ENCODE data around the gene SYT15.
"Not testable (repeated sequence)": the region's sequence is repeated elsewhere in the genome, so short reads cannot be mapped to it uniquely, and the experiment has no call there.

SYT15 gene

GRCh38 chr10:46557319-46558121 lies 21.4 kb upstream of the SYT15 start:
- peak; percentile 1 for DNase-seq

GRCh38 chr10:46558122-46558391 lies 20.9 kb upstream of the SYT15 start:
- no peak for DNase-seq

GRCh38 chr10:46558392-46559185 lies 20.3 kb upstream of the SYT15 start:
- DNase-seq: peak; percentile 1

DNA sequence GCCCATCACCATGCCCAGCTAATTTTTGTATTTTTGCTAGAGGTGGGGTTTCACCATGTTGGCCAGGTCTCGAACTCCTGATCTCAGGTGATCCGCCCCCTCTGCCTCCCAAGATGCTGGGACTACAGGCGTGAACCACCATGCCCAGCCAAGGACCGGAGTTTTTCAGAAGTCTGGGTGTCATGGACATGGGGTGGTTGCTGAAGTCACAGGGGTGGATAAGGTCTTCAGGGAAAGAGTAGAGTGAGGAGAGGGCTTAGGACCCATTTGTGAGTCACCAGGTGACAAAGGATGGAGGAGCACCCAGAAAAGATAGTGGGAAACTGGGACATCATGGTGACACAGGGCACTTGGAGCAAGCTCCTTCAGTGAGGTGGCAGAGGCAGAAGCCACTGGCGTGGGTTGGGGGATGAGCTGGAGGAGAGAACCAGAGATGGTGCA lies 19.7 kb upstream of the SYT15 start:
- no peak for DNase-seq

DNA sequence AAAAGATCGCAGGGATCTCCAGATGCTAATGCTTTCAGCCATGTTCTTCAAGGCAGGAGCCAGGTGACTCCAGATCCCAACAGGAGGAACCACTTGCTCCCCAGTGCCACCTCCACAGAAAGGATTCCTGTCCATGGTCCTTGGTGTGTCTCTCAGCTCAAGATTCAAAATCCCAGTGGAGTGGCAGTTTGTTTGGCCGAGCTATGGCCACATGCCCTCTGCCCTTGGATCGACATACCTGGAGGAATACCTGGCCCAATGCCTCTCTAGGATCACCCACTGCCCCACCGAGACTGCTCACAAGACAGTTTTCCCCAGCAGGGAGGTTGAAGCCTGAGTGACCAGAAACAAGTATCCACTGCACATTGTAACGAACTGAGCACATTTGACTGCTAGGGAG lies 18.5 kb upstream of the SYT15 start:
- peak; percentile 1 for DNase-seq

- DNase-seq: no peak
Measured at GRCh38 chr10:46560952-46561351, 18.0 kb upstream of the SYT15 start.

- peak; percentile 48 for DNase-seq
Measured at GRCh38 chr10:46565591-46566332, 13.2 kb upstream of the SYT15 start.

DNA sequence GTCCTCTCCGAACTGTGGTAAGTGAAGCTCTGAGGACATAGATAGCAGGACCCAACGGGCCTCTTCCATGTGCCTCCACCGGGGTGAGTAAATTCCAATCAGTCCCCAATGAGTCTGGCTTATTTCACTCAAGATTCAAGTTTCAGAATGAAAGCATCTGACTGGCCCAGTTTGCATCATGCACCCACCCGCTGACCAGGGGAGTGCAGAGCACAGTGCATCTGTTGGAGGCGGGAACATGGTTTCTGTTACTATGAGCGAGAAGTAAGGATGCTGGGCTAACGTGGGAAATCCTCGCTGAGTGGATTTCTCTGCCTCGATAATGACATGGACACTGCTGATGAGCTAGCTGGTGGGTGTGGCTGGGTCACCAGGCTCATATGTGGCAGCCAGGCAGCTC lies 11.8 kb upstream of the SYT15 start:
- DNase-seq: not testable (repeated sequence)

DNA sequence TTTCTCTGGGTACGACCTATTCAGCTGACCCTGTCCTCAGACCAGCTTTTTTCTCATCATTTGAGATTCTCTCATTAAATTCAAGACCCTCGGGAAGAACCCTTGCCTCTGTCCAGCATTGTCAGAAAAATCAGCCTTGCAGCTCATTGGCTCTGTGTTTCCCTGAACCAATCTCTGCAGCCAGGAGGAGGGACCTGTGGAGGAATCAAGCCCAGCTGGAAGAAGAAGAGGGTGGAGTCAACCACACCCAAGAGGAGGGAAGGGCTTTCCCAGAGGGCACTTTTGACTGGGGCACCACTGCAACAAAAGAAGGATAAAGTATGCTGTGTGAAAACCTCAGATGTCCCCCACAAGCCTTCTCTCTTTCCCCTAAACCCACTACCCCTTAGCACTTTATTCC lies 8.3 kb upstream of the SYT15 start:
- not testable (repeated sequence) for DNase-seq

- DNase-seq: not testable (repeated sequence)
Measured at GRCh38 chr10:46572765-46573164, 6.2 kb upstream of the SYT15 start.

DNA sequence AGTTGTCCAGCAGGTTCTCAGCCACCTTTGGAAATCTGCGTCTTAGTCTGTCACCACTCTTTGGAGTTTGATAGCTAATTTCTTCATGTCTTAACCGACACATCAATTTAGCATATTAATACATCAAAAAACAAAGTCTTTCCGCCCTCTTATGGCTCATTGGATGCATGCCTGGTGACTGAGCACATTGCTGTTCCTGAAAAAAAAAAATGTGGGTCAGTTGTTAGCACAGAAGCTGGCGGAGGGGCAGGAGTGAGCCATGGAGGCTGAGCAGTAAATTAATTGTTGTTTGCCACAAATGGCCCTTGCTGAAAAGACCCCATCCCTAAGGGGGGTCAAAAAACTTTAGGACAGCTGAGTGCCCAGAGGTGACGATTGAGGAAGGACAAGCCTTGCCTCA lies 5.6 kb upstream of the SYT15 start:
- not testable (repeated sequence) for DNase-seq

GRCh38 chr10:46573884-46574283 lies 5.0 kb upstream of the SYT15 start:
- DNase-seq: not testable (repeated sequence)

- not testable (repeated sequence) for DNase-seq
Measured at GRCh38 chr10:46577624-46578473, 1.1 kb upstream of the SYT15 start.

GRCh38 chr10:46579378-46579777 lies 450 bp downstream of the SYT15 start:
- DNase-seq: not testable (repeated sequence)

- DNase-seq: not testable (repeated sequence)
Measured at GRCh38 chr10:46581997-46582396, 3.1 kb downstream of the SYT15 start.

DNA sequence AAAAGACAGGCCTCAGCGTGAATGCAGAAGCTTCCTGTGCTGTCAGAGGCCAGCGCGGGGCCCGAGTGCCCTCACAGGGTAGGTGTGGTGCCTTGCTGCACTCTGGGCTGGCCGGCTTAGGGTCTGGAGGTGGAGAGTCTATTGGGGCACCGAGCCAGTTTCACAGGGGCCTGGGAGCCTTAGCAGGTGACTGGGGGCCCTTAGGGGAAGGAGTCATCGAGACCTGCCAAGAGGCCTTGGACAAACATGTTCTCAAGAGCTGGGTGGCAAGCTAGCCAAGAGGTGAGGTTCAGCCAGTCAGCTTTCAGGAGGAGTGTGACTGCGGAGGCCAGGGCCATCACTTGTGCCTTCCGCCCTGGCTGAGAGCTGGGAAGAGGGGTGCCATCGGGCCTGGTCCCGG lies 3.6 kb downstream of the SYT15 start:
- not testable (repeated sequence) for DNase-seq

- DNase-seq: not testable (repeated sequence)
Measured at GRCh38 chr10:46584196-46584595, 5.3 kb downstream of the SYT15 start.

- DNase-seq: not testable (repeated sequence)
Measured at GRCh38 chr10:46585246-46585645, 6.3 kb downstream of the SYT15 start.

DNA sequence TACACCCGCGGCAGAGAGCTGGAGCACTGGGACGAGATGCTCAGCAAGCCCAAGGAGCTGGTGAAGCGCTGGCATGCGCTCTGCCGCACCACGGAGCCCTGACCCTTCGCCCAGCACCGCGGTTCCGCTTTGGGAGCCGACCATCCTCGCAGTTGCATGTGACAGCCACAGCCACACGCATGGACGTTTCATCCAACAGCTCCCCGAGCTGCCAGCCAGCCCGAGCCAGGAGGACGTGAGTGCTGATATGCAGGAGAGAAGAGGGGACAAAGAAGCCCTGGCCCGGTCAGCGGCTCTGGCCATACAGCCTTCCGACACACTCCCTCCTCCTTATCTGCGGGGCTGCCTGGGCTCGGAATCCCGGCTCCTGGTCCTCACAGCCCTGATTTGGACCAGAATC lies 8.6 kb downstream of the SYT15 start:
- DNase-seq: not testable (repeated sequence)

DNA sequence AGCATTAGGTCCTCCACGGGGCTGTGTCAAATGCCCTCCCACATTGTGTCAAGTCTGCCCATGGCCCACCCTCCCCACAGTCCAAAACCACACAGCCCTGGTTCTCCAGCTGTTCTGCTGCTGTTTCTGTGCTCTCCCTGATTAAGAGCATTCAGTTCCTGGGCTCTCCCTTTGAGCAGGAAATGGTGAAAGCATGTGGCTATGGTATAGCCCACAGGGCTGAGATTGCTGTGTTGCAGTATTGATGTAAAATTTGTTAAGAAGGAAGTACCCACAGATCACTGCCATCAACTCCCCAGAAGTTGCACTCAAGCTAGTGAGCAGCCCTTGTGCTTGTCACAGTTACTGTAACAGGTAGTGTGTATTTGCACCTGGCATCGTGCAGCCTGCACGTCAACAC lies 9.3 kb downstream of the SYT15 start:
- not testable (repeated sequence) for DNase-seq

- not testable (repeated sequence) for DNase-seq
Measured at GRCh38 chr10:46589589-46589988, 10.7 kb downstream of the SYT15 start.

DNA sequence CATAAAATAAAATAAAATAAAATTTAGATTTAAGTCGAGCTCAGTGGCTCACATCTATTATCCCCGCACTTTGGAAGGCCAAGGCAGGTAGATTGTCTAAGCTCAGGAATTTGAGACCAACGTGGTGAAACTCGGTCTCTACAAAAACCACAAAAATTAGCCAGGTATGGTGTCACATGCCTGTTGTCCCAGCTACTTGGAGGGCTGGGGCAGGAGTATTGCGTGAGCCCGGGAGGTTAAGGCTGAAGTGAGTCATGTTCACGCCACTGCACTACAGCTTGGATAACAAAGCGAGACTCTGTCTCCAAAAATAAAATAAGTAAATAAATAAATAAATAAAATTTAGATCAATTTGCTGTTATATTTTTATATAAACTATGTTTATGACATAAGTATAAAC lies 12.1 kb downstream of the SYT15 start:
- DNase-seq: not testable (repeated sequence)
